ENCODE data around the gene RASEF. TPM values are rescaled to one million over a fixed set of nuclear protein-coding genes. Genes with fewer than 3 reads are reported as not detected.

The RASEF gene
- total and polyA plus RNA-seq, 2 of the 13 experiments (the other 11 are each of a cell fraction or from before 2014, with no cell fraction given) = 0.07 TPM; not detected in 1

DNA sequence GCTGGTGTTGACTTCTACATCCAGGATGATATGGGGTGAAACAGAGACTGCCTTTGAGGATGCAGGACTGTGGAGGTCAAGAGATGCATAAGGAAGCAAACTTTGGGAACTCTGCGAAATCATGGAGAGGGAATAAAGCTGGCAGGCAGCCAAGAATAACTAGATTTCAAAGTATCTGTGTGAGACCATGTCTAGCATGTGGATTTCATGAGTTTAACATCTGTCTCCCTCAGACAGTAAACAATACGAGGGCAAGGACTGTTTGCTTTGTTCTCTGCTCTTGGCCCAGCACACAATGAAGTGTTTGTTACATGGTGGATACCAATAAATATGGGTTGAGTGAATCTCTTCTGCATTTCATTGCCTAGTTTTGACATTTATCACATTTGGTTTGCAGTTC is 71.3 kb downstream of the RASEF start (continued):
- TF ChIP-seq, protein P1, sequence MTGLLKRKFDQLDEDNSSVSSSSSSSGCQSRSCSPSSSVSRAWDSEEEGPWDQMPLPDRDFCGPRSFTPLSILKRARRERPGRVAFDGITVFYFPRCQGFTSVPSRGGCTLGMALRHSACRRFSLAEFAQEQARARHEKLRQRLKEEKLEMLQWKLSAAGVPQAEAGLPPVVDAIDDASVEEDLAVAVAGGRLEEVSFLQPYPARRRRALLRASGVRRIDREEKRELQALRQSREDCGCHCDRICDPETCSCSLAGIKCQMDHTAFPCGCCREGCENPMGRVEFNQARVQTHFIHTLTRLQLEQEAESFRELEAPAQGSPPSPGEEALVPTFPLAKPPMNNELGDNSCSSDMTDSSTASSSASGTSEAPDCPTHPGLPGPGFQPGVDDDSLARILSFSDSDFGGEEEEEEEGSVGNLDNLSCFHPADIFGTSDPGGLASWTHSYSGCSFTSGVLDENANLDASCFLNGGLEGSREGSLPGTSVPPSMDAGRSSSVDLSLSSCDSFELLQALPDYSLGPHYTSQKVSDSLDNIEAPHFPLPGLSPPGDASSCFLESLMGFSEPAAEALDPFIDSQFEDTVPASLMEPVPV (CRISPR knock-in tag; IDR thresholded peaks at IDR 0.05) = no peak
- peak; percentile 88 for TF ChIP-seq SOX5 (CRISPR knock-in tag; IDR thresholded peaks at IDR 0.05; ENCODE audit: borderline replicate concordance)
- no peak for TF ChIP-seq SIX1 (CRISPR knock-in tag; IDR thresholded peaks at IDR 0.05; ENCODE audit: borderline replicate concordance)
- TF ChIP-seq ZNF292 (CRISPR knock-in tag; IDR thresholded peaks at IDR 0.05; ENCODE audit: borderline replicate concordance, low read depth) = no peak
- TF ChIP-seq KLF9 (CRISPR knock-in tag; IDR thresholded peaks at IDR 0.05; ENCODE audit: low read depth) = no peak
- no peak for TF ChIP-seq ZNF33A (CRISPR knock-in tag; IDR thresholded peaks at IDR 0.05; ENCODE audit: borderline replicate concordance)
- no peak for TF ChIP-seq ZNF367 (CRISPR knock-in tag; IDR thresholded peaks at IDR 0.05; ENCODE audit: borderline replicate concordance)
- TF ChIP-seq TAF15 (IDR thresholded peaks at IDR 0.05; ENCODE audit: low read depth, low read length, poor library complexity, severe bottlenecking) = no peak
- TF ChIP-seq BCL6 (CRISPR knock-in tag; IDR thresholded peaks at IDR 0.05) = peak; percentile 66; the same call in 1 of the 2 replicates
- TF ChIP-seq PCBP2 (optimal IDR thresholded peaks at IDR 0.05; ENCODE audit: low read depth, low read length, poor library complexity, severe bottlenecking) = no peak
- no peak for TF ChIP-seq NPAS2 (CRISPR knock-in tag; IDR thresholded peaks at IDR 0.05; ENCODE audit: borderline replicate concordance)
- TF ChIP-seq, protein P2, sequence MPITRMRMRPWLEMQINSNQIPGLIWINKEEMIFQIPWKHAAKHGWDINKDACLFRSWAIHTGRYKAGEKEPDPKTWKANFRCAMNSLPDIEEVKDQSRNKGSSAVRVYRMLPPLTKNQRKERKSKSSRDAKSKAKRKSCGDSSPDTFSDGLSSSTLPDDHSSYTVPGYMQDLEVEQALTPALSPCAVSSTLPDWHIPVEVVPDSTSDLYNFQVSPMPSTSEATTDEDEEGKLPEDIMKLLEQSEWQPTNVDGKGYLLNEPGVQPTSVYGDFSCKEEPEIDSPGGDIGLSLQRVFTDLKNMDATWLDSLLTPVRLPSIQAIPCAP (CRISPR knock-in tag; IDR thresholded peaks at IDR 0.05; ENCODE audit: low read depth) = no peak
- no peak for TF ChIP-seq JDP2 (CRISPR knock-in tag; IDR thresholded peaks at IDR 0.05; ENCODE audit: borderline replicate concordance)
- no peak for TF ChIP-seq ZNF382 (CRISPR knock-in tag; IDR thresholded peaks at IDR 0.05; ENCODE audit: borderline replicate concordance)
- TF ChIP-seq, protein P3, sequence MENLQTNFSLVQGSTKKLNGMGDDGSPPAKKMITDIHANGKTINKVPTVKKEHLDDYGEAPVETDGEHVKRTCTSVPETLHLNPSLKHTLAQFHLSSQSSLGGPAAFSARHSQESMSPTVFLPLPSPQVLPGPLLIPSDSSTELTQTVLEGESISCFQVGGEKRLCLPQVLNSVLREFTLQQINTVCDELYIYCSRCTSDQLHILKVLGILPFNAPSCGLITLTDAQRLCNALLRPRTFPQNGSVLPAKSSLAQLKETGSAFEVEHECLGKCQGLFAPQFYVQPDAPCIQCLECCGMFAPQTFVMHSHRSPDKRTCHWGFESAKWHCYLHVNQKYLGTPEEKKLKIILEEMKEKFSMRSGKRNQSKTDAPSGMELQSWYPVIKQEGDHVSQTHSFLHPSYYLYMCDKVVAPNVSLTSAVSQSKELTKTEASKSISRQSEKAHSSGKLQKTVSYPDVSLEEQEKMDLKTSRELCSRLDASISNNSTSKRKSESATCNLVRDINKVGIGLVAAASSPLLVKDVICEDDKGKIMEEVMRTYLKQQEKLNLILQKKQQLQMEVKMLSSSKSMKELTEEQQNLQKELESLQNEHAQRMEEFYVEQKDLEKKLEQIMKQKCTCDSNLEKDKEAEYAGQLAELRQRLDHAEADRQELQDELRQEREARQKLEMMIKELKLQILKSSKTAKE (CRISPR knock-in tag; IDR thresholded peaks at IDR 0.05; ENCODE audit: borderline replicate concordance) = peak; percentile 45; the same call in 1 of the 2 replicates
- TF ChIP-seq HNRNPK (IDR thresholded peaks at IDR 0.05; ENCODE audit: low read depth, low read length, poor library complexity, severe bottlenecking) = no peak
- TF ChIP-seq BRD4 (CRISPR knock-in tag; IDR thresholded peaks at IDR 0.05) = no peak
- TF ChIP-seq ZBTB42 (CRISPR knock-in tag; IDR thresholded peaks at IDR 0.05) = no peak
- TF ChIP-seq, protein P4, sequence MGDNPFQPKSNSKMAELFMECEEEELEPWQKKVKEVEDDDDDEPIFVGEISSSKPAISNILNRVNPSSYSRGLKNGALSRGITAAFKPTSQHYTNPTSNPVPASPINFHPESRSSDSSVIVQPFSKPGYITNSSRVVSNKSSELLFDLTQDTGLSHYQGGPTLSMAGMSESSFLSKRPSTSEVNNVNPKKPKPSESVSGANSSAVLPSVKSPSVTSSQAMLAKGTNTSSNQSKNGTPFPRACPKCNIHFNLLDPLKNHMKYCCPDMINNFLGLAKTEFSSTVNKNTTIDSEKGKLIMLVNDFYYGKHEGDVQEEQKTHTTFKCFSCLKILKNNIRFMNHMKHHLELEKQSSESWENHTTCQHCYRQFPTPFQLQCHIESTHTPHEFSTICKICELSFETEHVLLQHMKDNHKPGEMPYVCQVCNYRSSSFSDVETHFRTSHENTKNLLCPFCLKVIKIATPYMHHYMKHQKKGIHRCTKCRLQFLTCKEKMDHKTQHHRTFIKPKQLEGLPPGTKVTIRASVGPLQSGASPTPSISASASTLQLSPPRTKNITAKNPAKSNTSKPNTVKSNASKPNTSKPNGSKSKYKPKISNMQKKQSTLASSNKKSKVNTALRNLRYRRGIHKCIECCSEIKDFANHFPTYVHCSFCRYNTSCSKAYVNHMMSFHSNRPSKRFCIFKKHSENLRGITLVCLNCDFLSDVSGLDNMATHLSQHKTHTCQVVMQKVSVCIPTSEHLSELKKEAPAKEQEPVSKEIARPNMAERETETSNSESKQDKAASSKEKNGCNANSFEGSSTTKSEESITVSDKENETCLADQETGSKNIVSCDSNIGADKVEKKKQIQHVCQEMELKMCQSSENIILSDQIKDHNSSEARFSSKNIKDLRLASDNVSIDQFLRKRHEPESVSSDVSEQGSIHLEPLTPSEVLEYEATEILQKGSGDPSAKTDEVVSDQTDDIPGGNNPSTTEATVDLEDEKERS (CRISPR knock-in tag; IDR thresholded peaks at IDR 0.05) = no peak
- TF ChIP-seq ZNF567 (CRISPR knock-in tag; IDR thresholded peaks at IDR 0.05; ENCODE audit: borderline replicate concordance) = no peak
- no peak for TF ChIP-seq FOXP1 (IDR thresholded peaks at IDR 0.05)
- TF ChIP-seq FOXP1 (CRISPR knock-in tag; IDR thresholded peaks at IDR 0.05) = peak; percentile 54; the same call in 1 of the 2 replicates
- TF ChIP-seq ZNF251 (CRISPR knock-in tag; IDR thresholded peaks at IDR 0.05) = no peak
- TF ChIP-seq ZNF562 (CRISPR knock-in tag; IDR thresholded peaks at IDR 0.05; ENCODE audit: borderline replicate concordance) = no peak

Measured in HepG2 (cell line).